Stimulated activated CD8-positive, alpha-beta memory T cell treated with anti-CD3 and anti-CD28 coated beads, Interleukin-15, amount 100 ng/mL, for 48 hours (primary cell): Measurements from ENCODE around the gene LCN10.

Experiments
- DNase-seq, 2 donors: peaks; one replicate each; pipeline ENCODE4 v3.0.0-alpha.2; 2020; ENCODE audit warnings: low read depth in 2 of 2

Gene LCN10

GRCh38 chr9:136754626-136755301 lies 12.0 kb upstream of the LCN10 start:
- no peak for DNase-seq

GRCh38 chr9:136754059-136754572 lies 11.4 kb upstream of the LCN10 start:
- no peak for DNase-seq

- no peak for DNase-seq
Observed at GRCh38 chr9:136753371-136754058, 10.8 kb upstream of the LCN10 start.

GRCh38 chr9:136751814-136752213 lies 9.1 kb upstream of the LCN10 start:
- DNase-seq = no peak

- DNase-seq = no peak
Observed at GRCh38 chr9:136751244-136751643, 8.5 kb upstream of the LCN10 start.

GRCh38 chr9:136750526-136750925 lies 7.8 kb upstream of the LCN10 start:
- DNase-seq = no peak

GRCh38 chr9:136748666-136749611 lies 6.2 kb upstream of the LCN10 start:
- no peak for DNase-seq

- DNase-seq = no peak
Observed at GRCh38 chr9:136748201-136748600, 5.5 kb upstream of the LCN10 start, which contains the start of gene LCN6. TSS of gene LCN6 (minus strand) at chr9:136748525. CDS start at chr9:136748483, 42 bp downstream.

GRCh38 chr9:136747161-136748060 lies 4.7 kb upstream of the LCN10 start:
- no peak for DNase-seq

- no peak for DNase-seq
Observed at GRCh38 chr9:136746621-136747020, 3.9 kb upstream of the LCN10 start.

GRCh38 chr9:136746155-136746490 lies 3.4 kb upstream of the LCN10 start:
- no peak for DNase-seq

- no peak for DNase-seq
Observed at GRCh38 chr9:136745389-136746154, 2.8 kb upstream of the LCN10 start.

GRCh38 chr9:136744773-136745172 lies 2.0 kb upstream of the LCN10 start:
- DNase-seq = no peak

GRCh38 chr9:136743639-136744211 lies 985 bp upstream of the LCN10 start:
- no peak for DNase-seq

- DNase-seq = no peak
Observed at GRCh38 chr9:136741883-136742571, 713 bp downstream of the LCN10 start.

GRCh38 chr9:136740971-136741882 lies 1.5 kb downstream of the LCN10 start:
- no peak for DNase-seq

GRCh38 chr9:136740491-136740890 lies 2.2 kb downstream of the LCN10 start:
- DNase-seq = no peak

GRCh38 chr9:136740069-136740468 lies 2.7 kb downstream of the LCN10 start:
- DNase-seq = no peak
